Glutamatergic neuron (in vitro differentiated cells): ENCODE results near the gene HOXD13. TPM values are rescaled to one million over a fixed set of nuclear protein-coding genes. Genes with fewer than 3 reads are reported as not detected.

Source experiments
- DNase-seq: peaks from one replicate; pipeline ENCODE4 v3.0.0; 2022
- H3K27ac Mint-ChIP-seq: one replicate; pipeline ENCODE4 v1.8.0; 2020; ENCODE audit warnings: mild to moderate bottlenecking, mixed read lengths, inconsistent platforms; ENCODE audit not compliant: unreplicated experiment
- H3K27me3 Mint-ChIP-seq: one replicate; pipeline ENCODE4 v1.8.0; 2020; ENCODE audit warnings: mild to moderate bottlenecking, moderate library complexity, mixed read lengths, inconsistent platforms; ENCODE audit not compliant: unreplicated experiment
- H3K36me3 Mint-ChIP-seq: one replicate; pipeline ENCODE4 v1.8.0; 2020; ENCODE audit warnings: mild to moderate bottlenecking, mixed read lengths, inconsistent platforms; ENCODE audit not compliant: unreplicated experiment
- H3K4me1 Mint-ChIP-seq: one replicate; pipeline ENCODE4 v1.8.0; 2020; ENCODE audit warnings: mild to moderate bottlenecking, low read depth, mixed read lengths, inconsistent platforms; ENCODE audit not compliant: unreplicated experiment
- H3K4me3 Mint-ChIP-seq: one replicate; pipeline ENCODE4 v1.8.0; 2020; ENCODE audit warnings: mild to moderate bottlenecking, mixed read lengths, inconsistent platforms; ENCODE audit not compliant: unreplicated experiment
- H3K9me3 Mint-ChIP-seq: one replicate; pipeline ENCODE4 v1.8.0; 2020; ENCODE audit warnings: mild to moderate bottlenecking, moderate library complexity, mixed read lengths, inconsistent platforms; ENCODE audit not compliant: unreplicated experiment
- CTCF ChIP-seq: fragments of 200-600 bp; sonication (generic); IDR thresholded peaks from one replicate; pipeline ENCODE4 v1.5.0; 2021; ENCODE audit not compliant: partially characterized antibody, unreplicated experiment
- total RNA-seq: library from RNA; stranded (reverse); fragmentation: NEBNext Ultra II Directional; extraction: Animal tissue kit (Norgen Biotek cat#: 25700); gene quantifications from one replicate; pipeline ENCODE4 v1.2.1, GENCODE V29; 2021; ENCODE audit not compliant: unreplicated experiment

HOXD13 gene
- total RNA-seq, 1 donor from 2014 or later: 0.17 TPM

- H3K27ac Mint-ChIP-seq: no peak overlapping the region
- H3K9me3 Mint-ChIP-seq: peaks cover 14% of the 10 kb centered on the region
- DNase-seq: no peak
- H3K27me3 Mint-ChIP-seq: peaks cover 62% of the 10 kb centered on the region
- no peaks in the 10 kb centered on the region for H3K36me3 Mint-ChIP-seq
- no peak overlapping the region for H3K4me3 Mint-ChIP-seq
- TF ChIP-seq CTCF: no peak
- peaks cover 16% of the 10 kb centered on the region for H3K4me1 Mint-ChIP-seq
Observed at GRCh38 chr2:176101216-176101830, 8.8 kb downstream of the HOXD13 start.

GRCh38 chr2:176101842-176102241, 9.3 kb downstream of the HOXD13 start:
- peaks cover 10% of the 10 kb centered on the region for H3K9me3 Mint-ChIP-seq
- TF ChIP-seq CTCF: no peak
- H3K4me3 Mint-ChIP-seq: no peak overlapping the region
- no peak overlapping the region for H3K27ac Mint-ChIP-seq
- no peaks in the 10 kb centered on the region for H3K36me3 Mint-ChIP-seq
- peaks cover 13% of the 10 kb centered on the region for H3K4me1 Mint-ChIP-seq
- H3K27me3 Mint-ChIP-seq: peaks cover 59% of the 10 kb centered on the region
- no peak for DNase-seq

- peaks cover 10% of the 10 kb centered on the region for H3K4me1 Mint-ChIP-seq
- DNase-seq: no peak
- TF ChIP-seq CTCF: no peak
- peaks cover 58% of the 10 kb centered on the region for H3K27me3 Mint-ChIP-seq
- H3K4me3 Mint-ChIP-seq: no peak overlapping the region
- H3K9me3 Mint-ChIP-seq: peaks cover 10% of the 10 kb centered on the region
- no peaks in the 10 kb centered on the region for H3K36me3 Mint-ChIP-seq
- no peak overlapping the region for H3K27ac Mint-ChIP-seq
Observed at GRCh38 chr2:176102309-176102866, 9.9 kb downstream of the HOXD13 start.

- DNase-seq: no peak
- no peaks in the 10 kb centered on the region for H3K36me3 Mint-ChIP-seq
Observed at GRCh38 chr2:176103194-176103593, 10.7 kb downstream of the HOXD13 start.

More at GRCh38 chr2:176103194-176103593, 10.7 kb downstream of the HOXD13 start:
- Mint-ChIP-seq H3K4me3 (no peak overlapping the region), H3K27me3 (peaks cover 52% of the 10 kb centered on the region), H3K9me3 (peaks cover 5% of the 10 kb centered on the region), H3K4me1 (peaks cover 6% of the 10 kb centered on the region), H3K27ac (no peak overlapping the region)
- no peak for TF ChIP-seq CTCF
